Heart right ventricle (tissue), 16 donors: ENCODE measurements around the gene UACA. TPM values are rescaled to one million over a fixed set of nuclear protein-coding genes. Genes with fewer than 3 reads are reported as not detected.

Experiments
- ATAC-seq, 8 donors: fragments of 200-7000 bp; cut with Tn5 transposase; one replicate each; pipeline ENCODE4 v1.9.1; 2020; ENCODE audit warnings: mild to moderate bottlenecking in 8 of 8, moderate library complexity in 8 of 8, moderate number of reproducible peaks in 1 of 8
- DNase-seq, 2 donors: peaks; one replicate each; pipeline ENCODE4 v3.0.0-alpha.2; 2020
- H3K27ac ChIP-seq, 10 donors: fragments of 200-600 bp; sonication (generic) in 2 of 10; one replicate each; pipeline versions ENCODE4 v1.5.0 to v1.8.0; 2020 to 2022; ENCODE audit warnings: mild to moderate bottlenecking in 3 of 10
- H3K27me3 ChIP-seq, 7 donors: fragments of 200-600 bp; one replicate each; pipeline ENCODE4 v1.8.0; 2021 to 2022; ENCODE audit warnings: mild to moderate bottlenecking in 2 of 7
- H3K36me3 ChIP-seq, 9 donors: fragments of 200-600 bp; sonication (generic) in 1 of 9; one replicate each; pipeline versions ENCODE4 v1.5.0 to v1.8.0; 2020 to 2022; ENCODE audit warnings: mild to moderate bottlenecking in 2 of 9
- H3K4me1 ChIP-seq, 9 donors: fragments of 200-600 bp; sonication (generic) in 1 of 9; one replicate each; pipeline versions ENCODE4 v1.5.0 to v1.8.0; 2020 to 2022; ENCODE audit warnings: mild to moderate bottlenecking in 4 of 9
- H3K4me3 ChIP-seq, 10 donors: fragments of 200-600 bp; sonication (generic) in 2 of 10; one replicate each; pipeline versions ENCODE4 v1.5.0 to v1.8.0; 2020 to 2022; ENCODE audit warnings: mild to moderate bottlenecking in 7 of 10, moderate library complexity in 2 of 10
- H3K9me3 ChIP-seq, 11 donors: fragments of 200-600 bp in 10 of 11; sonication (generic) in 2 of 11; one replicate each; pipeline versions ENCODE4 v1.5.0 to v1.8.0; 2013 to 2022; ENCODE audit warnings: mild to moderate bottlenecking in 2 of 11, control low read depth in 1 of 11, moderate library complexity in 1 of 11
- WGBS, 2 donors: extraction: QIAGEN DNeasy Blood & Tissue Kit; methylation state at CpG; one replicate each; pipeline ENCODE4 v1.1.7; 2013; ENCODE audit warnings: inconsistent platforms in 1 of 2; 5-methylcytosine and 5-hydroxymethylcytosine counted together
- intact Hi-C, 10 donors: fragments of 100-400 bp; cut with DNase I; formaldehyde crosslinking; loops; one replicate each; pipeline versions ENCODE4 v1.11.1 to v1.14.2; 2022
- polyA plus RNA-seq, 2 donors: library from polyadenylated mRNA; stranded (reverse); fragments of 200-250 nt; gene quantifications; one replicate each; pipeline ENCODE4 v1.2.3, GENCODE V29; 2013
- total RNA-seq, 10 donors: library from RNA; stranded (reverse); fragmentation: NEBNext Ultra II Directional in 3 of 10; extraction: Animal tissue kit (Norgen Biotek cat#: 25700) in 3 of 10; gene quantifications; one replicate each; pipeline versions ENCODE4 v1.2.1 to v1.2.4, GENCODE V29; 2021 to 2023
- TF ChIP-seq, protein P1 (sequence below), 9 donors: fragments of 200-600 bp; sonication (generic) in 2 of 9; IDR thresholded peaks; one replicate each; pipeline versions ENCODE4 v1.5.0 to v1.8.0; 2021 to 2022; ENCODE audit warnings: antibody characterized with exemption in 9 of 9, mild to moderate bottlenecking in 5 of 9, moderate library complexity in 1 of 9
- donor health status: Arrhythmogenic right ventricular cardiomyopathy.
- donor health status: ischemic (EF 13 %, LVEDD 7.1; RV severe dilation, severe dysfunction).
- donor health status: healthy with polysubstance abuse.
- donor health status: DM: no; HTN: yes; CAD: no.
- donor health status: DM: no; HTN: no; CAD: no.
- donor health status: ischemic (EF 25% LVEDD 6.9; RV normal size, moderate dysfunction).
- donor health status: ischemic (EF 25% LVEDD 5.7; RV mildly dilated, moderate dysfunction).
- donor health status: healthy.
- donor health status: DM: yes; HTN: yes; CAD: no.
- donor health status: Ischemic cardiomyopathy.
- donor health status: ischemic (EF 35%, LVEDD 5.7; RV mildly dilated, moderate dysfunction).
- donor health status: nonischemic (EF 11% LVEDD 7.7; RV severe dilation, severe dysfunction).
- donor health status: DM: yes; HTN: yes; CAD: no.
- donor health status: PGD.
- donor health status: ischemic (EF 29% LVEDD 5.4; RV normal size, mild dysfunction).
- donor health status: nonischemic (EF 23%, LVEDD 6.1; RV moderate dilation, normal function).

The UACA gene
- total and polyA plus RNA-seq, 12 donors: 14.2 to 75.4 (median 47.1) TPM

DNA sequence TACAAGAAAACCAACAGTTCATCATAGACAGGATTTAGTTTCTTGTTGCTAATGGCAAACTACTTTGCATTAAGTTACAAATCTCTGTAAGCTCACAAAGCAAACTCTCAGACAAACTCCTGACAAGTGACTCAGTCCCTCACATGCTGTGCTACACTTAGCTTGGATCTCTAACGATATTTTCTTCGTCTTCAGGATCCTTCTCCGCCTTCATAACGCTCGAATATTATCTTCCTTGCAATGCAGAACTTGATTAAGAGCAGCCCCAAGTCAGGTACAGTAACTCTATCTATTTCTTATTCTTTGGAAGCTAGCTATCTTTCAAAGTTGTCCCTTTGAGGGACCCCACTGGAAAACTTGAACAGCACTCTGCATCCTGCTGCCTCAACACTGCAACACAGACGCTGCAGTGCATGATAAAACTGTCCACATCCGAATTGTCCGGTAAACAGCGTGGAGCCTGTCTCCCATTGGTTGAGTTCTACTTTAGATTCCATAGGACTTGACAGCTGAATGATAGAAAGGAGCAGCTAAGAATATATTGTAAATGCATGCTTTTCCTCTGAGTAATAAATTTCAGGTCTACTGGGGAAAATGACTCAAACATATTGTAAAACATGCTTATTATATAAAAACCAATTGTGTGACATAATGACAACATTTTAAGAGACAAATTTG is 61.3 kb downstream of the UACA start:
- TF ChIP-seq, protein P1, sequence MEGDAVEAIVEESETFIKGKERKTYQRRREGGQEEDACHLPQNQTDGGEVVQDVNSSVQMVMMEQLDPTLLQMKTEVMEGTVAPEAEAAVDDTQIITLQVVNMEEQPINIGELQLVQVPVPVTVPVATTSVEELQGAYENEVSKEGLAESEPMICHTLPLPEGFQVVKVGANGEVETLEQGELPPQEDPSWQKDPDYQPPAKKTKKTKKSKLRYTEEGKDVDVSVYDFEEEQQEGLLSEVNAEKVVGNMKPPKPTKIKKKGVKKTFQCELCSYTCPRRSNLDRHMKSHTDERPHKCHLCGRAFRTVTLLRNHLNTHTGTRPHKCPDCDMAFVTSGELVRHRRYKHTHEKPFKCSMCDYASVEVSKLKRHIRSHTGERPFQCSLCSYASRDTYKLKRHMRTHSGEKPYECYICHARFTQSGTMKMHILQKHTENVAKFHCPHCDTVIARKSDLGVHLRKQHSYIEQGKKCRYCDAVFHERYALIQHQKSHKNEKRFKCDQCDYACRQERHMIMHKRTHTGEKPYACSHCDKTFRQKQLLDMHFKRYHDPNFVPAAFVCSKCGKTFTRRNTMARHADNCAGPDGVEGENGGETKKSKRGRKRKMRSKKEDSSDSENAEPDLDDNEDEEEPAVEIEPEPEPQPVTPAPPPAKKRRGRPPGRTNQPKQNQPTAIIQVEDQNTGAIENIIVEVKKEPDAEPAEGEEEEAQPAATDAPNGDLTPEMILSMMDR (IDR thresholded peaks at IDR 0.05): no peak
- WGBS, 2 donors: 8 to 10% methylated on average over 9 of the region's 9 CpGs
- DNase-seq (peak in 1 of 2 donors; percentile 38), ATAC-seq (peak; percentile 70 to 85 (median 83))
- intact Hi-C loops: no loop called here
- Histone ChIP-seq H3K9me3 (peaks cover 0 to 3% (median 0%) of the 10 kb centered on the region in 11 donors), H3K4me1 (peaks cover 13 to 98% (median 64%) of the 10 kb centered on the region in 9 donors), H3K27me3 (no peaks in the 10 kb centered on the region), H3K4me3 (peak overlapping the region in 9 of 10 donors; percentile 11 to 51 (median 41)), H3K36me3 (peaks cover 0 to 5% (median 0%) of the 10 kb centered on the region in 9 donors), H3K27ac (peak overlapping the region; percentile 13 to 80 (median 70))

DNA sequence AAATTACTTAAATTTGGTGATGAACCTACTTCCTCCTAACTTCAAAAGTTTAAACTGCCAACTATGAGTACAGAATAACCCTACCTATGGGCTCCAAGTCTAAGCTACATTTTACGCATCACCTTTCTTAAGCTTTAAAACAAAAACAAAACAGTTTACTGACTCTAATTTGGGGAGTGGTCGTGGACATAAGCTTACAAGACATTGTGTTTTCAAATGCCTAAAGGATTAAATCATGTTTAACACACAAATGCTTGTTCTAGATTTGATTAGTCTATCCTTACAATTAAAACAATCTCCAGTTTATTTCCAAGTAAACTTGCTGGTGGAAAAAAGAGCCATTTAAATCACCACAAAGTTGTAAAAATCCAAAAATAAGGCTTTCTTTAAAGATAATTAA is 62.2 kb downstream of the UACA start:
- H3K36me3 ChIP-seq: peaks cover 0 to 14% (median 0%) of the 10 kb centered on the region in 9 donors
- no peaks in the 10 kb centered on the region for H3K27me3 ChIP-seq
- 38 to 39% methylated on average over 2 of the region's 2 CpGs for WGBS, 2 donors
- peak overlapping the region in 9 of 10 donors; percentile 47 to 80 (median 71) for H3K27ac ChIP-seq
- H3K4me3 ChIP-seq: peak overlapping the region in 9 of 10 donors; percentile 11 to 51 (median 41)
- no peaks in the 10 kb centered on the region for H3K9me3 ChIP-seq
- ATAC-seq (no peak), DNase-seq (no peak)
- peaks cover 13 to 97% (median 72%) of the 10 kb centered on the region in 9 donors for H3K4me1 ChIP-seq
- intact Hi-C loops: no loop called here
- TF ChIP-seq, protein P1 (IDR thresholded peaks at IDR 0.05): no peak

DNA sequence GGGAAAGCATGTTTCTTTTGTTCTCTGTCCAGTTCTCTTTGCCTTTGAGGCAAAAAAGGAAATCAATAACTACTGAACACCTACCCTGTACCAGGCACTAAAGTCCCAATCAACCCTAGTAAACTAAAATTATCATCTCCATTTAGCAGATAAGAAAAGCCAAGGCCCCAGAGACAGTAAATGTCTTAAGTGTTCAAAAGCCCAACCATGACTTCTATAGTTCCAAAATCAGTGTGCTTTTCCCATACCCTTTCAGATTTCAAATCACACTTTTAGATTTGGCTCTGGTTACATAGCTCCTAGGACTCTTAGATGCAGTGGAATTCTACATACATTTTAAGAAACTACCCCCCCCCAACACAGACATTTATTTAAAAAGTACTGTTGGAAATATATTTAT is 63.5 kb downstream of the UACA start:
- H3K27me3 ChIP-seq: no peaks in the 10 kb centered on the region
- H3K27ac ChIP-seq: peak overlapping the region in 8 of 10 donors; percentile 47 to 80 (median 74)
- intact Hi-C loops: no loop called here
- no peak for DNase-seq
- H3K4me3 ChIP-seq: peak overlapping the region in 6 of 10 donors; percentile 41 to 51 (median 44)
- H3K9me3 ChIP-seq: no peaks in the 10 kb centered on the region
- no peak for ATAC-seq
- peaks cover 13 to 93% (median 73%) of the 10 kb centered on the region in 9 donors for H3K4me1 ChIP-seq
- peaks cover 0 to 23% (median 0%) of the 10 kb centered on the region in 9 donors for H3K36me3 ChIP-seq
- TF ChIP-seq, protein P1 (IDR thresholded peaks at IDR 0.05): no peak

DNA sequence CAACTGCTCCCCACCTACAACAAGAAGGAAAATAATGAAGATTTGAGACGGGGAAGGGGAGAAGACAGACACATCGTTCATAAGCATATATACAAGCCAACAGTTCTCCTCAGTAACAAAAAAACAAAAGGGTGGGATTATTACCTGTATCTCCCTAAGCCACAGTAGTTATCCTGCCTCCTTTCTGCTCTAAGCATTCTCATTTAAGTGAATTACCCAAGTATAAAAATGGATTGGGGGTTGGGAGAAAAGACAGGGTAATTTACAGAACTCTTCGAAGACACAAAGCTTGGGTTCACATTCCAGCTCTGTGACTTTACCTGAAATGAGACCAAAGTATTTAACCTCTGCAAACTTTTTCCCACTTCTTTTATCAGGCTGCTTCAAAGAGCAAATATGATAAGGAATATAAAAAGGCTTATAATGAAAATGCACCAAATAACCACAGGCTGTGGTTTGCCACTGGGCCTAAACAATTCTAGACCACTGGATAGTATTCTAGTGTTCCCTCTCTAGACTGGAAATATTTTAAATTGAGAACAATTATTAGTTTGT is 64.4 kb downstream of the UACA start:
- 55 to 58% methylated on average over 3 of the region's 3 CpGs for WGBS, 2 donors
- peaks cover 13 to 90% (median 65%) of the 10 kb centered on the region in 9 donors for H3K4me1 ChIP-seq

More for the DNA sequence above, 64.4 kb downstream of the UACA start:
- Histone ChIP-seq H3K27ac (peak overlapping the region in 9 of 10 donors; percentile 32 to 80 (median 71)), H3K27me3 (no peaks in the 10 kb centered on the region), H3K36me3 (peaks cover 0 to 33% (median 0%) of the 10 kb centered on the region in 9 donors), H3K9me3 (no peaks in the 10 kb centered on the region), H3K4me3 (peak overlapping the region in 5 of 10 donors; percentile 41 to 51 (median 45))
- intact Hi-C loops: no loop called here
- DNase-seq (no peak), ATAC-seq (no peak)
- TF ChIP-seq, protein P1 (IDR thresholded peaks at IDR 0.05): no peak
